HG02870 (cell line): ENCODE measurements around the gene SC5D.

Source experiments
- ATAC-seq: cut with Tn5 transposase; IDR thresholded peaks from one replicate; pipeline ENCODE4 v1.9.1; 2021; ENCODE audit warnings: mild to moderate bottlenecking, moderate library complexity; ENCODE audit not compliant: unreplicated experiment

SC5D gene

DNA sequence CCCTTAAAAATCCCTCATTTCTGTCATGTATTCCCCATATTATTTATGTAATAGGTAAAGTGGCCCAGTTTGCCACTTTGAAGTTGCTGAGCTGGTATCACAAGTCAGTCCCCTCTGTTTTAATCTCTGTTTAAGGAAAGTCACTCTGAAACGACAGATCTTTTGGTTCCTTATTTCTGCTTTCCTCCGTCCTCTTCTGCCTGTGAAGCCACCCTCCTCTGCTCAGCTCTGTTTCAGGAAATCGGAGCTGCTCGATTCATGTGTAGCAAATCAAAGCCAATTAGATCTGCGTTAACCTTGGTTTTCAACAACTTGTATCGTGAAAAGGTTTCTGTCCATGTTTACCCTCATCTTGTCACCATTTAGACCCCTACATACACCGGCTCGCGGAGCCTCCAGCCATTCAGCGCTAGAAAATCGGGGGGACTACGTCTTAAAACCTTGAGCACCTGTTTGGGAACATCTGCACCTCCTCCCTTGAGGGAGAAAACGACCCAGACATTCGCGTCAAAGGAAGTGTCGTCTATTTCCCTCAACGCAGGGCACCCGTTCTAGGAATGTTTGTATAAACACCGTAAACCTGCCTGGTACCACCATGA lies 576 bp upstream of the SC5D start:
- ATAC-seq: peak; percentile 25

DNA sequence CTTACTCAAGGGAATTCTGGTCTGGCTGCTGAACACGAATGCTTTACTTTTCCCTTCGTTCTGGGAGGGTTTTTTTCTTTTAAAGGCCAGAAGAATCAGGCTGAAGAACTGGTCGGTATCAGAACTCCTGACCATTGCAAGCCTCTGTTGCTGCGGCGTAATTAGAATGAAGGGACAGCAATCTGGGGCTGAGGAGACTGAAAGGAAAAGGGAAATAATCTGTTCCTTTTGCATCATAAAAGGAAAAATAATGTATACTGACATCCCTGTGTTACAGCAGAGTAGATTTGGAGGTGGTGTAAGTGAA lies 670 bp downstream of the SC5D start:
- ATAC-seq: no peak

DNA sequence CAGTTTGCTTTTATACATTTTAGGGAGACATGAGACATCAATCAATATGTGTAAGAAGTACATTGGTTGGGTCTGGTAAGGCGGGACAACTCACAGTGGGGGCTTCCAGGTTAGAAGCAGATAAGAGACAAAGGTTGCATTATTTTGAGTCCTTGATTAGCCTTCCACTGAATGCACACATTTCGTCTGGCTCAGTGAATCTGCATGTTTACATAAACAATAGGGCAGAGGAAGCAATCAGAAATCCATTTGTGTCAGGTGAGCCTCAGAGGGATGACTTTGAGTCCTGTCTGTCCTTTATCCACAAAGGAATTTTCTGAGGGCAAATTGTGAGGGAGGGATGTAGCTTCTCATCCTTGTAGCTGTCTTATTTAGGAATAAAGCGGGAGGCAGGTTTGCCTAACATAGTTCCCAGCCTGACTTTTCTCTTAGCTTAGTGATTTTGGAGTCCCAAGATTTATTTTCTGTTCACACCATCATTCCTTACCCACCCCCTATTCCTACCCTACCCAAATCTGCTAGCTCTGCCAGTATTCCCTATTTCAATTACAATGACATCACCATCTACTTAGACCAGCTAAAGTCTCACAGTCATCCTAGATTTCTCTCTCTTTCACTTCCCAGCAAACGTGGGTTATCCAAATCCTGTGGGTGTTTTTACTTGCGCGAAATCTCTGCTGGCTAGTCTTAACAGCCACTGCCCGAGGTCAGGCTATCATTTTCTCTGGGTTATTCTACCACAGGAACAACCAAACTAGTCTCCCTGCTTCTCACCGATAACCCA lies 2.9 kb downstream of the SC5D start:
- ATAC-seq: no peak

DNA sequence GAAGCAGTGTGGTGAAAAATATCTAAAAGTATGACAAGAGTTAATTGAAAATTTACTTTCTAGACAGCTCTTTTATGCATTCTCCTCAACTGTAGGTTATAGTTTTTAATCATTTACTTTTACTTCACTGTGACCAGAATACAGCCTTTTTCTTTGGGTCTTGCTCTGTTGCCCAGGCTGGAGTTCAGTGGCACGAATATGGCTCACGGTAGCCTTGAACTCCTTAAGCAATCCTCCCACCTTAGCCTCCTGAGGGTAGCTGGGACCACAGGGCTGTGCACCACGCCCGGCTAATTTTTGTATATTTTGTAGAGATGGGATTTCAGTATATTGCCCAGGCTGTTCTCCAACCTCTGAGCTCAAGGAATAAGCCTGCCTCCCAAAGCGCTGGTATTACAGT lies 5.3 kb downstream of the SC5D start:
- ATAC-seq: no peak

DNA sequence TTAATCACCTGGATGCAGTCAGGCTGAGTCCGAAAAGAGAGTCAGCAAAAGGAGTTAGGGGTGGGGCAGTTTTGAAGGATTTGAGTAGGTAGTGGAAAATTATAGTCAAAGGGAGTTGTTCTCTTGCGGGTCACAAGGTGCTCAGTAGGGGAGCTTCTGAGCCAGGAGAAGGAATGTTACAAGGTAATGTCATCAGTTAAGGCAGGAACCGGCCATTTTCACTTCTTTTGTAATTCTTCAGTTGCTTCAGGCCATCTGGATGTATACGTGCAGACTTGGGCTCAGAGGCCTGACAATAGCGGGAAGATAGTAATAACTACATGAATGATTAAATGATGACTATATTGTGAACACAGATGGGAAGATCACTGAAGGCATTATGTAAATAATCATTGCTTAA lies 6.2 kb downstream of the SC5D start:
- no peak for ATAC-seq

DNA sequence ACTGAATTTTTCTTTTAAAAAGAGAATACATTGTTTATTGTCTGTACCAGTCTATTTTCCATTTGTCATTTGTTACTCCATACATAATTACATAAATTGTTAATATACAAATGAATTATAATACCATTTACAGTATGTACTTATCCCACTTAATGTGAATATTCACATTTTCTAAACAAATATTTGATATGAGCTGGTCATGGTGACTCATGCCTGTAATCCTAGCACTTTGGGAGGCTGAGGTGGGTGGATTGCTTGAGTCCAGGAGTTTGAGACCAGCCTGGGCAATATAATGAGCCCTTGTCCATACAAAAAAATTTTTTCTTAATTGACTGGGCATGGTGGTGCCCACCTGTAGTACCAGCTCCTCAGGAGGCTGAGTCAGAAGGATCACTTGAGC lies 6.8 kb downstream of the SC5D start:
- no peak for ATAC-seq

DNA sequence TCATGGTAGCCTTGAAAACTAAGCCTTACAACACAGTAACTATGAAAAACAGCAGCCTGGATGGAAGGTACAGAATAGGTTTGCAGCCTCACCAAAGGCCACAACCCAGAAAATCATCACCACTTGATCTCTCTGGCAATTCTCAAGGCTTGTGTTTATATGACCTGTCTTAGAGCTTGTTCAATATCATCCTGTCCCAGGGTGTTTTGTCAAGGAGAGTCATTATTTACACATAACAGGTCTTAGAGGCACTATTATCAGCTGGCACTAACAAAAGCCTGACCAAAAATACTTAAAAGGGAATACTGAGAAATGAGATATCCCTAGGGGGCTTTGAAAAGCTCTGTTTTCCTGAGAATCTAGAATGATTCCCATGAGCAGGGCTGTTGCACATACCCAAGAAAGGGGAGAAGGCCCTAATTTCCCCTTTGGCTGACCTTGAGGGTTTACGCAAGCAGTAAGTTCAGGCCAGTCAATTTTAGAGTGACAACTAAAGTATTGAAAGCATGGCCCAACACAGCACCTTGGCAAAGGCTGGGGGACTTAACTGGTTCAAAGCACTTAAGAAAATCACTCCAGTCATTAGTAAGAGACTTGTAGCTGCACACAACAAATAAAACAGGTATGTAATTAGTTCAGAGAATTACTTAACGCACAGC lies 7.9 kb downstream of the SC5D start:
- no peak for ATAC-seq

DNA sequence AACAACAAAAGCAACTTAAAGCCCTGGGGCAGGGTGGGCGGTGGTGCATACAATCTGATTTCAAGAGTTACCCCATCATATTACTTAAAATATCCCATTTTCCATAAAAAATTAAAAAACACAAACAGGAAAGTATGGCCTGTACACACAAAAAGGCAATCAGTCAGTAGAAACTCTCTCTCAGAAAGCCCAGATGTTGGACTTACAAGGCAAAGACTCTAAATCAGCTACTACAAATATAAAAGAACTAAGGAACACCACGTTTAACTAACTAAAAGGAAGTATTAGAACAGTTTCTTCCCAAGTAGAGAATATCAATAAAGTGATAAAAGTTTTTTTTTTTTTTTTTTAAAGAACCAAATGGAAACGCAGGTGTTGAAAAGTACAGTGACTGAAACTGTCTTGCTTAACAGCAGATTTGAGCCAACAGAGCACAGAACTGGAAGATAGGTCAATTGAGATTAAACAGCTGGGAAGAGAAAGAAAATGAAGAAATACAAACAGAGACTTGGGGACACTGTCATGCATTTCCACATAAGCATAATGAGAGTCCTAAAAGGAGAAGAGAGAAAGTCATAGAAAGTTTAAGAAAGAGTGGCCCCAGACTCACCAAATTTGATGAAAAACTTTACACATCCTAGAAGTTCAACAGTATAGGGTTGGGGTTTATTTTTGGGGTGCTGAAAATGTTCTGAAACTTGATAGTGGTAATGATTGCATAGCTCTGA lies 8.6 kb downstream of the SC5D start:
- ATAC-seq: peak; percentile 66

DNA sequence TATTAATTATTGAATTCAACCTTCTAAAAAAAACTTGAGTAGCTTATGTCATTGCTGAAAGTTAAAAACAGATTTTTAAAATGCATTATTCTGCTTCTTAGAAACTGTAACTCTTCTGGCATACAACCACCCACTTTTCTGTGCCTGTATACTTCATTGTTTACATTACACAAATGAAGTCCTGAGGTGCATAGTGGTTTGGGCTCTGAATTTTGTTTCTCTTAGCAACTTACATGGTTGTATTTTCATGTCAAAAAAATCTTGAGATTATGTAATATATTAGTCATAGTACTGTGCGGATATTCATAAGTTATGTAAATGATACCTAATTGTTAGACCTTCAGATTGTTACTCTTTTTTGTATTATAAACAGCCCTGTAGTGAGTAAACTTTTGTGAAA lies 12.2 kb downstream of the SC5D start:
- ATAC-seq: no peak

DNA sequence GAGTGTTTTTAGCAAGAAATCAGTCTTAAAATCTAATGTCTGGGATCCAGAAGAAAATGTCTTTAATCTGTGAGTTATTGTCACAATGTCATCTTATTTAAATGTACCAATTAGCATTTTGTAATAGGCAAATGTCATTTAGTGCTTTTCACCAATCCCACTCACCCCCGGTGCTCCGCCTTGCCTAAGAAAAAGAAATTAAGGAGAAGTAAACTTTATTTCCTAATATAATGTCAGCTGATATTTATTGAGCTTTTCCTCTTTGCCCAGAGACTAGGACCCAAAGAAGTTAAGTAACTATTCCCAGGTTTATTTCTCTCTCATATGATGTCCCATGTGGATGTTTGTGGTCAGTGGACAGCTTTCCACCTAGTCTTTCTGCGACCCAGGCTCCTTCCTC lies 16.2 kb downstream of the SC5D start:
- no peak for ATAC-seq

DNA sequence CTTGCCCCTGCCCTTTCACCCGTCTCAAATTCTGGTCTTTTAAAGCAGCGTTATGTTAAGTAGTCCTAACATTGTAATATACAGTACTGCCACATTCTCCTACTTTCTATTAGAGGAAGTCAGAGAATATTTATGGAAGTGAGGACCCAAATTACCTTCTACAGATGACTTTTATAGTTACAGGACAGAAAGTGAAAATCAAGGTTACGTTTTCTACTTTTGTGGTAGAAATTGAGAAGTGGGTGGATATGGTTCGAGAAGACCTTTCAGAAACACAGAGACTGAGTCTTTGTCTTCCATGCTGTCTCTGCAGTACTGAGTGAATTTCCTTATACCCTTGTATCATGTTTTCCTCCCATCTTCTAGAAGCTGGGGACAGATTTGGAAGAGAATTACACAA lies 17.1 kb downstream of the SC5D start:
- ATAC-seq: peak; percentile 96

DNA sequence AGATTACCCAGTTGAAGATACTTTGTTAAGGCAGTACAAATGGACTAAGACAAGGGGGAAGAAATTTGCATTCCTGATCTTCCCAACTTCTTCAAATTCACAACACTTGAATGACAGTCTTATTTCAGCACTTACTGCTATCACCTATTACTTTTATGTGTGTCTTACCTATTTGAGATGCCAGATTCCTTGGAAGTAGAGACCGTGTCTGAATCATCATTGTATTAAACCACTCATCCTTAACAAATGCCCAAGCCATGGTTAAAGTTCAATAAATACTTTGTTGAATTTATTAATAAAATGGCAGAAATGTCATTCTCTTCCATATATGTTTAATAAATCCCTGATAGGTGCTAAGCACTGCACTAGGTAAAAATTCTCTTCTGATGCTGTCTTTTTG lies 18.3 kb downstream of the SC5D start:
- no peak for ATAC-seq

DNA sequence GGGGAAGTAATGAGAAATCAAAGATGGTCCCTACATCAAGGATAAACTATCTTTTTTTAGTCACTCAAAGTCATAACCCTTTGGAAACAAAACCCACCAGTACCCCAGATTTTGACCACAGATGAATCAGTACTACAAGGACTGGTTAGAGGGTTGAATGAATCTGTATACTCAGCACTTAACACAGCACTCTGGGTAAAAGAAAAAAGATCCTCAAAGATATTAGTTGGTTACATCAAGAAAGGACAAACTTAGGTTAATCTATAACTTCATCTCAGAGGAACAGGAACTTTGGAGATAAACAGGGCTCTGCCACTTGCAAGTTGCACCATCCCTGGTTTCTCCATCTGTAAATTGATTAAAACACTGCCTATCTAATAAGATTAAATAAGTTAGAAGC lies 18.8 kb downstream of the SC5D start:
- ATAC-seq: no peak

DNA sequence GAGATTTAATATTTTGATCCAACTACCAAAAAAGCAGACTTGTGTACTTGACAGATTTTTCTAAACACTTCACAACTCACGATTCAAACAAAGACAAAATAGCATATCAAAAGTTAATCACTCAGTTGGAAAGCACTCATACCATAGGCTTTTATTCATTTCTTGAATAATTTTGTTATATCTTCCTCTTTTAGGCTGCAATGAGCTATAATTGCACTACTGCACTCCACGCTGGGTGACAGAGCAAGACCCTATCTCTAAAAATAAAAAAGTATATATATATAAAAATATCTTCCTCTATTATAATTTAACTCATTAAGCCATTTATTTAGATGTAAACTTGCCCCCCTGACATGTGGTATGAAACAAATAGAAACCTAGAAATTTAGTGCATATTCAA lies 19.9 kb downstream of the SC5D start:
- no peak for ATAC-seq

DNA sequence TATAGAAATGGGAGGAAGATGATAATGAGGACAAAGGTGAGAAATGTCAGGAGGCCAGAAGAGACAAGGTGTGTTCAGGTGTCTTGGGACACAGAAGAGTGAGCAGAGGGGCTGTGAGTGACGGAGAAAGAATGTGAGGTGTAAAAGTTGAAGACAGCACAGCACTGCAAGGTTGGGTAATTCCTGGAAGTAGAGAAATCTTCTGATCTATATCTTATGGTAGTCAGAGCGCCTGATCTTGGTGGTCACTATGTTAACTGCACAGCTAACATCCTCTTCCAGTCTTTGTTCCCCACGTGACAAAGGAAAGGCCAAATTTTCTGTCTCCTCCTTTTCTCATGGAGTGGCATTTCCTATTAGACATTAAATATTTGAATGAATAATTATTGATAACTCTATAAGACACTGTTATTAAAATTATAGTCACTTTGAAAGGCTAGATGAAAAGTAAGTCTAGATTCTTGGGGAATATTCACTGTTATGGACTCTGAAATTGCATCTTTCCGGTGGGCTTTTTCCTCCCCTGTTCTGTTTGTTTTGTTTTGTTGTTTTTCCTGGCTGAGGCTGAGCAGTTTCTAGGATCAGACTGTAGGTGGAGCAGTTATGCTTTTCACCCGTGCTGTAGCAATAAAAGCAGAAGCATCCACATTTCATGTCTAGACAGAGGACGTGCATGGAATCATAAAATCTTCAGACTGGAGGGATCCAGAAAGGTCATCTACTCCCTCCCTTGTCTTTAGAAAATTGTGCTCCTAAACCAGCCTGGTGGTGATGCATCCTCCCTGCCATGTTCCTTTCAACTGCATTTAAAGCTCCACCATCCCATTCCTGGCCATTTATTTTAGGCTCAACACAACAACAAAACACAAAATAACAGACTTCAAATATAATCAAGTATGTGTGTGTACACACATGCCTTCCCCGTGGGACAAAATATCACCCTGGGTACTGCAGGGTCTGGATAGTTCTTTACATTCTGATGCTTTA lies 26.6 kb downstream of the SC5D start:
- ATAC-seq: peak; percentile 53

DNA sequence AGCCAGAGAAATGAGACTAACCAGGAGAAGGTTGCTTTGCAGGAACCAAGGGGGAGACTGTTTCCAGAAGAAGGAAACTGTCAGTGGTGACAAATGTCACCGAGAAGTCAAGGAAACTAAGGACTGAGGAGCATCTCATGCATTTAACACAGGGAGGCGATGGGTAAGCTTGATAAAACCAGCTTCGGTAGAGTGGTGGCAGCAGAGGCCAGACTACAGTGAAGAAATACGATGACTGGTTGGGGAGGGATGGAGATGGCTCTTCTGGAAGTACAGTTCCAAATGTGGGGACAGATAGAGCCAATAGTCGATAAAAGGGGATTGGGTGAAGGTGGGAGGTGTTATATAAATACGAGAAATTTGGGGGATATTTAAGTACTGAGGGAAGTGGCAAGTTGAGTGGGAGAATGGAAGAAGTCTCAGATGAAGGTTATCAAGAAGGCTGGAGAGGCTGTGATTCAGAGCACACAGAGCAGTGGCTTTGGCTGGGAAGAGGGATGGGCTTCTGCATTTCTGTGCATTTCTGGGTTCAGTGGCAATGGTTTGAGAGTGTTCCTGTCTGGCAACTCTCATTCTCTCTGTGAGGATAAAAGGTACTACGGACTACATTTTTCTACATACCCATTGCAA lies 29.2 kb downstream of the SC5D start:
- peak; percentile 71 for ATAC-seq

DNA sequence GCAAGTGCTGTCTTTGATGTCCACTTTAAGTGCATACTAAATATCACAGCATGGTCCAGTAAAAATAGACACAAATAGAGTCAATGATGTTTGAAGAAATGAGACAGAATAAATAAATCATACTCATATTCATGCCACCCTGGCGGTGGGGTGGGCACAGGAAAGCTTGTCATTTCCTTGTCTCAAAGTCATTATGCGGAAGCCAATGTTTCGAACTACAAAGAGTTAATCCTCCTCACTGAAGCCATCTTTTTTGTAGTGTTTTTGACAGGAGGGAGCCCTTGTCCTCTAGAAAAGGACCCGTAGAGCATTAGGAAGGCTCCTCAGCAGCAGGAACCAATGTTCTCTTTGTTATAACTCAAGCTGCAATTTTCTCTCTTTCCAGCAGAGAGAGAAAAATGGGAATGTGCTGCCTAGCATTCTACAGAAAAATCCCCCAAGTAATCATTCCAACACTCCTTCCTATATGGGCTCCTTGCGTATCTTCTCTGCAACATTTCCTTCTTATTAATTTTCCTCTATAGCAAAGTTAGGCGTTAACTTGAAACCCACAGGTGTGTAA lies 30.6 kb downstream of the SC5D start:
- no peak for ATAC-seq

DNA sequence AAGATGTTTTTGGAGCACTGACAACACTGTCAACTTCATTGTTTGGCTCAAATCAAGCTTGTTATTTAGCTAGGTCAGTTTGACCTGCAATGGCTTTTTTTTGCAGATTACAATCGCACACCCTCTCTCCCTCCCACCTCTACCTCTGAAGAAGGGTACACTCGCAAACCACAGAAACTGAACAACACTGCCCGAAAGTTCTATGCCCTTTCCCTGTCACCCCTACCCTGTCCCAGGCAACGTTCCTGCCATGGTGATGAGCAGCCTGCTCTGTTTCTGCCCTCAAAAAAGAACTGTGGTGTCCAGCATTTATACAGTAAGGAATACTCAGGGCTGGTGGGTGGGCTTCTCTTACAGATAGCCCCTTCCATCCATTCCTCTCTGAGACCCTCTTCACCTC lies 33.7 kb downstream of the SC5D start:
- ATAC-seq: no peak

DNA sequence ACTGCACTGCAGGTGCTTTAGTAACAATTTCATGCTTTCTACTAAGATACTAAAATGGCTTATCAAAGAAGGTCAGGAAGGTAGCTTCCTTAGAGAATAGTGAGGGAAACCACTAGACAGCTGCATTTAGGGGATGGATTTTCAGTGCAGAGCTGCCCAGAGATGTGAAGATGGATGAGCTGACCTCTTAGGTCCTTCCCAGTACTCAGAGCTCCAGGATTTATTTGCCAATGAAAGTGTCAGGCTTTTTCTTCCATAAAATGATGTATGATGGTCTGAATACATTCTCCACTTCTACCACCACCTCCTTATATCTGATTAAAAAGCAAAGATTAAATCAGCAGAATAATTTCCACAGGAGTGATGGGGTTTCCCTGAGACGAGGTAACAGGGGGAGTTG lies 35.0 kb downstream of the SC5D start:
- ATAC-seq: no peak
